OCI-LY1 (cell line): ENCODE measurements around the gene SASH3.
A peak's percentile ranks its signal among the peaks of the same experiment; 100 is the strongest.

Experiments
- H2AFZ ChIP-seq: fragments of 200-600 bp; sonication (generic), shearing (Covaris generic); 2 replicates; pipeline ENCODE4 v1.6.0; 2014; ENCODE audit warnings: antibody characterized with exemption, mild to moderate bottlenecking, low read length
- H3F3A ChIP-seq: fragments of 200-600 bp; sonication (generic), shearing (Covaris generic); 2 replicates; pipeline ENCODE4 v1.6.0; 2014; ENCODE audit warnings: mild to moderate bottlenecking, antibody characterized with exemption, low read length, moderate library complexity; ENCODE audit not compliant: insufficient read depth
- H3K27ac ChIP-seq: fragments of 200-600 bp; sonication (generic); 2 replicates; pipeline ENCODE4 v1.5.1; 2014; ENCODE audit warnings: low read length, mixed run types, mild to moderate bottlenecking, low read depth; ENCODE audit not compliant: poor library complexity, severe bottlenecking
- H3K27me3 ChIP-seq: fragments of 200-600 bp; sonication (generic); 2 replicates; pipeline ENCODE4 v1.6.0; 2014; ENCODE audit warnings: antibody characterized with exemption, mild to moderate bottlenecking, low read length, moderate library complexity; ENCODE audit not compliant: insufficient read depth
- H3K36me3 ChIP-seq: fragments of 200-600 bp; sonication (generic); 2 replicates; pipeline ENCODE4 v1.6.1; 2014; ENCODE audit warnings: mild to moderate bottlenecking, antibody characterized with exemption, low read length, moderate library complexity, mixed read lengths; ENCODE audit not compliant: insufficient read depth
- H3K4me1 ChIP-seq: fragments of 200-600 bp; sonication (generic); 2 replicates; pipeline ENCODE4 v1.5.1; 2014; ENCODE audit warnings: mild to moderate bottlenecking, low read length, moderate library complexity; ENCODE audit not compliant: insufficient read depth, severe bottlenecking
- H3K4me2 ChIP-seq: fragments of 200-600 bp; sonication (generic), shearing (Covaris generic); 2 replicates; pipeline ENCODE4 v1.6.1; 2014; ENCODE audit warnings: low read length
- H3K4me3 ChIP-seq: fragments of 200-600 bp; sonication (generic); 2 replicates; pipeline ENCODE4 v1.5.1; 2014; ENCODE audit warnings: low read length, low read depth, mild to moderate bottlenecking, mixed read lengths; ENCODE audit not compliant: poor library complexity, severe bottlenecking
- H3K79me2 ChIP-seq: fragments of 200-600 bp; shearing (Covaris generic); 2 replicates; pipeline ENCODE4 v1.6.1; 2016; ENCODE audit warnings: mixed run types, low read length, mixed read lengths; ENCODE audit not compliant: insufficient read depth
- H3K9ac ChIP-seq: fragments of 200-600 bp; sonication (generic), shearing (Covaris generic); 2 replicates; pipeline ENCODE4 v1.6.1; 2014; ENCODE audit warnings: mild to moderate bottlenecking, low read length, mixed read lengths
- H3K9me2 ChIP-seq: fragments of 200-600 bp; sonication (generic), shearing (Covaris generic); 2 replicates; pipeline ENCODE4 v1.6.1; 2014; ENCODE audit warnings: low read depth, mild to moderate bottlenecking, low read length, mixed read lengths
- H3K9me3 ChIP-seq: fragments of 200-600 bp; shearing (Covaris generic); 2 replicates; pipeline ENCODE4 v1.6.1; 2014; ENCODE audit warnings: low read length, mixed read lengths
- H4K20me1 ChIP-seq: fragments of 200-600 bp; sonication (generic), shearing (Covaris generic); 2 replicates; pipeline ENCODE4 v1.6.0; 2016; ENCODE audit warnings: mild to moderate bottlenecking, low read length; ENCODE audit not compliant: insufficient read depth
- EZH2 ChIP-seq: fragments of 200-600 bp; sonication (generic), shearing (Covaris generic); IDR thresholded peaks from 2 replicates; pipeline ENCODE4 v1.8.0; 2017; ENCODE audit warnings: borderline replicate concordance, mixed run types, mild to moderate bottlenecking, antibody characterized with exemption, low read length, moderate library complexity, mixed read lengths
- TF ChIP-seq, protein P1 (sequence below): fragments of 200-600 bp; sonication (generic), shearing (Covaris generic); IDR thresholded peaks from 2 replicates; pipeline ENCODE4 v1.5.1; 2017; ENCODE audit warnings: mild to moderate bottlenecking, antibody characterized with exemption, low read length, moderate library complexity, mixed read lengths

The SASH3 gene

DNA sequence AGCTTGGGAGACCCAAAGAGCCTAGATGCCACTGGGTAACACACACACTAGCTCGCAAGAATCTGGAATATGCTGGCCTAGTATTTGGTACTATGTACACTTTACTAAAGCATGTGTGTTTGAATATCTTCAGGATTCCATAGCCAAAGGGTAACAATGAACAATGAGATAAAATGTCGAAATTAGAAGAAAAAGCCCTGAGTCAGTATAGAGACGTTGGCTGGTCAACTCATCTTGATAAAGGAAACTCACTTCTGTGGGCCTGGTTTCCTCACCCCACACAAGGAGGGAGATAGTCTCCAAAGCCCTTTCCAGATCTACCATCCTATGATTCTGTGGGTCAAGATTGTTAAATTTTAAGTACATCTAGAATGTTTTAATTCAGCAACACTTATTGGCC is 57.1 kb downstream of the SASH3 start:
- Histone ChIP-seq H4K20me1 (no peaks in the 10 kb centered on the region), H3K4me1 (peaks cover 24% of the 10 kb centered on the region), H3K79me2 (no peaks in the 10 kb centered on the region), H2AFZ (no peak overlapping the region), H3K36me3 (peaks cover 30% of the 10 kb centered on the region; the same call in 1 of the 2 replicates), H3F3A (no peaks in the 10 kb centered on the region), H3K27me3 (no peaks in the 10 kb centered on the region), H3K27ac (no peak overlapping the region), H3K4me3 (no peak overlapping the region), H3K9me2 (no peaks in the 10 kb centered on the region), H3K9me3 (no peaks in the 10 kb centered on the region), H3K9ac (no peak overlapping the region), H3K4me2 (no peak overlapping the region)
- TF ChIP-seq, protein P1, sequence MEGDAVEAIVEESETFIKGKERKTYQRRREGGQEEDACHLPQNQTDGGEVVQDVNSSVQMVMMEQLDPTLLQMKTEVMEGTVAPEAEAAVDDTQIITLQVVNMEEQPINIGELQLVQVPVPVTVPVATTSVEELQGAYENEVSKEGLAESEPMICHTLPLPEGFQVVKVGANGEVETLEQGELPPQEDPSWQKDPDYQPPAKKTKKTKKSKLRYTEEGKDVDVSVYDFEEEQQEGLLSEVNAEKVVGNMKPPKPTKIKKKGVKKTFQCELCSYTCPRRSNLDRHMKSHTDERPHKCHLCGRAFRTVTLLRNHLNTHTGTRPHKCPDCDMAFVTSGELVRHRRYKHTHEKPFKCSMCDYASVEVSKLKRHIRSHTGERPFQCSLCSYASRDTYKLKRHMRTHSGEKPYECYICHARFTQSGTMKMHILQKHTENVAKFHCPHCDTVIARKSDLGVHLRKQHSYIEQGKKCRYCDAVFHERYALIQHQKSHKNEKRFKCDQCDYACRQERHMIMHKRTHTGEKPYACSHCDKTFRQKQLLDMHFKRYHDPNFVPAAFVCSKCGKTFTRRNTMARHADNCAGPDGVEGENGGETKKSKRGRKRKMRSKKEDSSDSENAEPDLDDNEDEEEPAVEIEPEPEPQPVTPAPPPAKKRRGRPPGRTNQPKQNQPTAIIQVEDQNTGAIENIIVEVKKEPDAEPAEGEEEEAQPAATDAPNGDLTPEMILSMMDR: no peak
- TF ChIP-seq EZH2: no peak

DNA sequence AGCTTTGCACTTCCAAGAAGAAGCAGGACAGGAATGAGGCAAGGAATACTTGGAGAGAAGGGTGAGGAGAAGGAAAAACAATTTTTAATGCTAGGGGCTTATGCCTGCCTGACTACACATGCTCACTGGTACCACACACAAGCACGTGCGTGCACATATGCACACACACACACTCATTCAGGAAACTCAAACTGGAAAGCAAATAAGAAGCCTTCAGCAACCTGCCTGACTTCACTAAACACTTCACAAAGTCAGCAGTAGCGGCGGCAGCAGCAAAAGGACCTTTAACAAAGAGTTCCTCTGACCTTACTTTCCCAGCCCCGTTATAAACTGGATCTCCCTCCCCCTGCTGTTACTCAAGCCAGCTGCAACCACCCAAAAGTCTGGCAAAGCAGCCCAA is 60.6 kb downstream of the SASH3 start:
- peaks cover 32% of the 10 kb centered on the region for H3K4me1 ChIP-seq
- no peaks in the 10 kb centered on the region for H3K79me2 ChIP-seq
- no peaks in the 10 kb centered on the region for H3K9me2 ChIP-seq
- H3K36me3 ChIP-seq: peaks cover 16% of the 10 kb centered on the region; the same call in 1 of the 2 replicates
- H3K4me3 ChIP-seq: peak overlapping the region; percentile 44
- peak overlapping the region; percentile 35 for H3K27ac ChIP-seq
- H3K9me3 ChIP-seq: no peaks in the 10 kb centered on the region
- peak overlapping the region; percentile 53 for H3K4me2 ChIP-seq
- no peaks in the 10 kb centered on the region for H4K20me1 ChIP-seq
- no peaks in the 10 kb centered on the region for H3F3A ChIP-seq
- no peaks in the 10 kb centered on the region for H3K27me3 ChIP-seq
- no peak overlapping the region for H2AFZ ChIP-seq
- TF ChIP-seq EZH2: no peak
- TF ChIP-seq, protein P1: no peak
- peak overlapping the region; percentile 30; the same call in 1 of the 2 replicates for H3K9ac ChIP-seq

DNA sequence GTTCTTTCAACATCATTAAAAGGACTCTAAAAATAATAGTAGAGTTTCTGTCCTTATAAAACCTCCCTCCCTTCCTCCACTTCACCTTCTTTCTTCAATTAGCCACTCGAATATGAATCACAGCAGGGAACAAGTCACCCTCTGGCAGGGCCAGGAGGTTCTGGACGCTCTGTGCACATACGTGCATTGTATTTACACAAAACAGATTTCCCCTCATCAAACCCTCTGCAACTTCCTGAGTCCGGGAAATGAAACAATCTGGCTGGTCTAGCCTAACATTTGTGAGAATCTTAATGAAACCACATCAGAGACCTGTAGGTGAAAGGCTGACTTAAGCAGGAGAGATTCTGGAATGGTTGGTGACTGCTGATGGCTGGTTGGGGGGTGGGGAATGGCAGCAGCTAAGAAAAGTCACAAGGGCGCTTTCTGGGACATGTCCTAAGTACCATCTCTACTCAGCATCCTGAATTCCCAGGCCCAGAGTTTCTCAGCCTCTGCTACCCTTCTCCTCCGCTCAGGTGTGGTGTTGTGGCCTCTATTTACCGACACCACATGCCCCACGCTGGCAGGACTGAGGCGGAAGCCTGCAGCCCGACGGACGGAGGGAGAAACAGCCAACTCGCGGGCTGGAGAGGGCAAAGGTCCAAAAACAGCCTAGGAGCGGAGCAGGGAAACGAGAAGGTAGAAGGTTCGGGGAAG is 62.9 kb downstream of the SASH3 start:
- H3K36me3 ChIP-seq: peaks cover 7% of the 10 kb centered on the region; the same call in 1 of the 2 replicates
- no peak for TF ChIP-seq EZH2
- TF ChIP-seq, protein P1: no peak
- peak overlapping the region; percentile 85 for H3K4me2 ChIP-seq
- no peaks in the 10 kb centered on the region for H3K9me3 ChIP-seq
- peaks cover 32% of the 10 kb centered on the region for H3K4me1 ChIP-seq
- H3K4me3 ChIP-seq: peak overlapping the region; percentile 70
- H3K27ac ChIP-seq: peak overlapping the region; percentile 38
- no peaks in the 10 kb centered on the region for H3K27me3 ChIP-seq
- no peaks in the 10 kb centered on the region for H4K20me1 ChIP-seq
- H3K9me2 ChIP-seq: no peaks in the 10 kb centered on the region
- no peaks in the 10 kb centered on the region for H3K79me2 ChIP-seq
- H3K9ac ChIP-seq: peak overlapping the region; percentile 80
- no peaks in the 10 kb centered on the region for H3F3A ChIP-seq
- H2AFZ ChIP-seq: no peak overlapping the region
